Measurements from ENCODE around the gene OAS3.

The OAS3 gene

DNA sequence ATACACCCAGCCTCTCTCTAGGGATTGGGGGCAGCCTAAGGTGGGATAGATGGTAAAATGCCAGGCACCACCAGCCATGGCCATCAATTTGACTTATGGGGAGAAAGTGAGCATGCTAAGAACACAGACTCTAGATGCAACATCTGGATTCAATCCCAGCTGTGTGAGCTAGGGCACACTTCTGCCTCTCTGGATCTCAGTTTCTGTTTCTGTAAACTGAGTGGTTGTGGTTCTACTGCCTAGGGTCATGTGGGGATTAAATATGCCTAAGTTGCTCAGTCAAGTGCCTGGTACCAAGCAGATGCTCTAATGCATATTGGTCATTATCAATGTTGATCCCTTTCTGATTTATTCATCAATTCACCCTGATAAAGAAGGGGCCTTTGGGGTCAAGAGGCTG is 44.1 kb upstream of the OAS3 start:
- Histone ChIP-seq H3K9me2 (replicated peaks; ENCODE audit: low read depth, low read length) (no peaks in the 10 kb centered on the region), H3K36me3 (ENCODE audit: insufficient read depth, low read length) (no peaks in the 10 kb centered on the region), H3K9me3 (ENCODE audit: insufficient read depth, low read depth, low read length) (no peaks in the 10 kb centered on the region), H3K9ac (ENCODE audit: low read depth, low read length, poor library complexity, severe bottlenecking) (no peak overlapping the region), H3K4me3 (ENCODE audit: low read length, poor library complexity, severe bottlenecking) (no peak overlapping the region), H3K79me2 (ENCODE audit: insufficient read depth, low read length) (no peaks in the 10 kb centered on the region), H4K20me1 (ENCODE audit: insufficient read depth, low read length, poor library complexity, severe bottlenecking) (no peaks in the 10 kb centered on the region), H3F3A (ENCODE audit: low read depth) (no peaks in the 10 kb centered on the region), H3K4me2 (ENCODE audit: low read depth, low read length, poor library complexity, severe bottlenecking) (no peak overlapping the region), H3K4me1 (ENCODE audit: insufficient read depth, low read length, poor library complexity, severe bottlenecking) (no peaks in the 10 kb centered on the region), H2AFZ (ENCODE audit: low read length) (no peak overlapping the region), H3K27me3 (ENCODE audit: insufficient read depth, low read length, poor library complexity, severe bottlenecking) (no peaks in the 10 kb centered on the region)
- TF ChIP-seq, protein P1, sequence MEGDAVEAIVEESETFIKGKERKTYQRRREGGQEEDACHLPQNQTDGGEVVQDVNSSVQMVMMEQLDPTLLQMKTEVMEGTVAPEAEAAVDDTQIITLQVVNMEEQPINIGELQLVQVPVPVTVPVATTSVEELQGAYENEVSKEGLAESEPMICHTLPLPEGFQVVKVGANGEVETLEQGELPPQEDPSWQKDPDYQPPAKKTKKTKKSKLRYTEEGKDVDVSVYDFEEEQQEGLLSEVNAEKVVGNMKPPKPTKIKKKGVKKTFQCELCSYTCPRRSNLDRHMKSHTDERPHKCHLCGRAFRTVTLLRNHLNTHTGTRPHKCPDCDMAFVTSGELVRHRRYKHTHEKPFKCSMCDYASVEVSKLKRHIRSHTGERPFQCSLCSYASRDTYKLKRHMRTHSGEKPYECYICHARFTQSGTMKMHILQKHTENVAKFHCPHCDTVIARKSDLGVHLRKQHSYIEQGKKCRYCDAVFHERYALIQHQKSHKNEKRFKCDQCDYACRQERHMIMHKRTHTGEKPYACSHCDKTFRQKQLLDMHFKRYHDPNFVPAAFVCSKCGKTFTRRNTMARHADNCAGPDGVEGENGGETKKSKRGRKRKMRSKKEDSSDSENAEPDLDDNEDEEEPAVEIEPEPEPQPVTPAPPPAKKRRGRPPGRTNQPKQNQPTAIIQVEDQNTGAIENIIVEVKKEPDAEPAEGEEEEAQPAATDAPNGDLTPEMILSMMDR (conservative IDR thresholded peaks at IDR 0.05; ENCODE audit: low read length), result no peak
- no peak for TF ChIP-seq EZH2phosphoT487 (IDR thresholded peaks at IDR 0.05; ENCODE audit: borderline replicate concordance)

DNA sequence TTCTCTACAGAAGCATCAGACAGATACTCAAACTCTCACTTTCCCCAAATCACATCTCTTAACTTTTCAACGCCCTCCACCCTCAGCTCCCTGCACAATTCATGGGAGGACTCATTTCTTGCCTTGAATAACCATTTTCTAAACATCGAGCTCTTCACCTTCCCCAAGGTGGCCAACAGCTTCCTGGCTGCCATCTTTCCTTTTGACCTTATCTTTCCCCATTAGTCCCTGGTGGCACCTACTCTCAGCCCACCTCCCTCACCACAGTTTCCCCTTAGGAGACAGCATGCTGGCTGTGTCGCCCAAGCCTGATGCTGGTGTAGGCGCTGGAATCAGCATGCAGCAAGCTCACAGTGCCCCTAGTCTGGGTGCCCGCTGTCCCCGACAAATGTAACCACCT is 39.9 kb upstream of the OAS3 start:
- H2AFZ ChIP-seq (ENCODE audit: low read length), result no peak overlapping the region
- no peaks in the 10 kb centered on the region for H3K79me2 ChIP-seq (ENCODE audit: insufficient read depth, low read length)
- H3K4me3 ChIP-seq (ENCODE audit: low read length, poor library complexity, severe bottlenecking), result no peak overlapping the region
- no peaks in the 10 kb centered on the region for H3K27me3 ChIP-seq (ENCODE audit: insufficient read depth, low read length, poor library complexity, severe bottlenecking)
- no peaks in the 10 kb centered on the region for H4K20me1 ChIP-seq (ENCODE audit: insufficient read depth, low read length, poor library complexity, severe bottlenecking)
- TF ChIP-seq, protein P1 (conservative IDR thresholded peaks at IDR 0.05; ENCODE audit: low read length), result no peak
- TF ChIP-seq EZH2phosphoT487 (IDR thresholded peaks at IDR 0.05; ENCODE audit: borderline replicate concordance), result no peak
- H3K4me2 ChIP-seq (ENCODE audit: low read depth, low read length, poor library complexity, severe bottlenecking), result no peak overlapping the region
- H3K36me3 ChIP-seq (ENCODE audit: insufficient read depth, low read length), result no peaks in the 10 kb centered on the region
- H3F3A ChIP-seq (ENCODE audit: low read depth), result no peaks in the 10 kb centered on the region
- H3K9ac ChIP-seq (ENCODE audit: low read depth, low read length, poor library complexity, severe bottlenecking), result no peak overlapping the region
- H3K4me1 ChIP-seq (ENCODE audit: insufficient read depth, low read length, poor library complexity, severe bottlenecking), result peaks cover 14% of the 10 kb centered on the region
- no peaks in the 10 kb centered on the region for H3K9me2 ChIP-seq (replicated peaks; ENCODE audit: low read depth, low read length)
- H3K9me3 ChIP-seq (ENCODE audit: insufficient read depth, low read depth, low read length), result no peaks in the 10 kb centered on the region

DNA sequence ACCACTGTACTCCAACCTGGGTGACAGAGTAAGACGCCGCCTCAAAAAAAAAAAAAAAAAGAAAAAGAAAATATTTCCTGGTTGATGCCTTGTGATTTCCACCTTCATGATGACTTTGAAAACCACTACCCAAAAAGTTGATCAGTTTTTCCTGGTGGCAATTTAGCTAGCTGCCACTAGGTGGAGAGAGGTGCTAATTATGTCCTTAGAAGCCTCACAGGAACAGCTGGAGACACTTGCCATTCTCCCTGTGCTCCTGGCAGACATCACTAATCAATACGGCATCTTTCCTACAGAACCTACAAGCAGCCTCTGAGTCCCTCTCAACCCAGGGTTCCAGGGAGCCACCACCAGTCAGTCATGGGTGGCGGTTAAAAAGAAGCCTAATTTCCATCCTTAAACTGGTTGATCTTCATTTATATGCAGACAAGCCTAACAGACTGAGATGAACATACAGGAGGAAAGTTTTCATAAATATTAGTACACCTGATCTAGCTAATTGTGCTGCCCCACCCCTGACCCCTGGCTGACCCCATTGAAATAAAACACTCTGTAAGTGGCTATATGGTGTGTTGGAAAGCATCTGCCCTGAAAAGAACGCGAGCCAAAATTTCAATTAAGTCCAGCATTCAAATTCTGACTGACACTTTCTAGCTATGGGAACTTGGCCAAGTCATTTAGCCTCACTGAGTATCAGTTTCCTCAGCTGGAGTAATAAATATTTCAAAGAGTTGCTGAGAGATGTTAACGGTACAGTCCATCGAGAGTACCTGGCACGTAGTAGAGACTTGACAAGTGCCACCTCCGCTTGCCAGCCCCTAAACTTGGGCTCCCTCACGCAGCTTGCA is 37.8 kb upstream of the OAS3 start:
- no peaks in the 10 kb centered on the region for H3K27me3 ChIP-seq (ENCODE audit: insufficient read depth, low read length, poor library complexity, severe bottlenecking)
- H4K20me1 ChIP-seq (ENCODE audit: insufficient read depth, low read length, poor library complexity, severe bottlenecking), result no peaks in the 10 kb centered on the region
- H3K9ac ChIP-seq (ENCODE audit: low read depth, low read length, poor library complexity, severe bottlenecking), result no peak overlapping the region
- no peaks in the 10 kb centered on the region for H3K9me2 ChIP-seq (replicated peaks; ENCODE audit: low read depth, low read length)
- H3K4me1 ChIP-seq (ENCODE audit: insufficient read depth, low read length, poor library complexity, severe bottlenecking), result peaks cover 15% of the 10 kb centered on the region
- no peaks in the 10 kb centered on the region for H3F3A ChIP-seq (ENCODE audit: low read depth)
- H3K4me3 ChIP-seq (ENCODE audit: low read length, poor library complexity, severe bottlenecking), result no peak overlapping the region
- H3K36me3 ChIP-seq (ENCODE audit: insufficient read depth, low read length), result no peaks in the 10 kb centered on the region
- no peak overlapping the region for H2AFZ ChIP-seq (ENCODE audit: low read length)
- no peak for TF ChIP-seq EZH2phosphoT487 (IDR thresholded peaks at IDR 0.05; ENCODE audit: borderline replicate concordance)
- TF ChIP-seq, protein P1 (conservative IDR thresholded peaks at IDR 0.05; ENCODE audit: low read length), result peak; percentile 81
- no peak overlapping the region for H3K4me2 ChIP-seq (ENCODE audit: low read depth, low read length, poor library complexity, severe bottlenecking)
- H3K9me3 ChIP-seq (ENCODE audit: insufficient read depth, low read depth, low read length), result no peaks in the 10 kb centered on the region
- H3K79me2 ChIP-seq (ENCODE audit: insufficient read depth, low read length), result no peaks in the 10 kb centered on the region
